COLO829 (cell line): ENCODE results near the gene RAG1.

ENCODE experiments used
- DNase-seq: peaks from one replicate; pipeline ENCODE4 v3.0.0; 2012; ENCODE audit warnings: low spot score

Gene RAG1

DNA sequence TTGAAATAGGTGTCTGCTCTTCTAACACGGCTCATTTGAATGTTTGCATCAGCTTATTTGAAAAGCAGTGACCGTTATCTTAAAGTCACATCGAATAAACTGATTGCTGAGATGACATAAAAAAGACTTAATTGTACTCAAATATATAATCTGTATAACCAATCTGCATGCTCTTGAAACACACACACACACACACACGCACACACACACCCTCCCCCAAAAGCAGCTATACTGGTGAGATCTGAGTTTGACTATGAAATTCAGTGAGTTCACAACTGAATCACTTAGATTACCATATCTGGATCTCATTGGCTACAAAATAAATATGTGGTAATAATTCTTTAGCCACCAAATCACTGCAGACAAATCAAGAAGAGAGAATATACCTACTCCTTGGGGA, 22.7 kb downstream of the RAG1 start:
- DNase-seq, result no peak

DNA sequence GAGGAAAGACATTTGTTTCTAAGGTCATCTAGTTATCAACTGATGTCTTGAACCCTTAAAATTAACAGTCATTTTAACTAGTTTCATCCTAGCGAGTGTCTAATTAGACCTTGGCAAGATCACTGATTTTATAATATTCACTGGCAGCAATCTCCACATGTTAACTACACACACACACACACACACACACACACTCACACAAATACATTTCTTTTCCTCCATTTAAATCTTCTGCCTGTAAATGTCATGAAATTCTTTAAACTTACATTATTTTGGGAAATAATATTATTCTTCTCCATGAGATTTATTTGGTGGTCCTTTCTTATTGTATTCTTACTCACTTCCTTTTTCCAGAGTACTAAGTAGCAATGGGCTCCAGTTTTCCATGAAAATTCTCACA, 23.6 kb downstream of the RAG1 start:
- DNase-seq, result no peak

DNA sequence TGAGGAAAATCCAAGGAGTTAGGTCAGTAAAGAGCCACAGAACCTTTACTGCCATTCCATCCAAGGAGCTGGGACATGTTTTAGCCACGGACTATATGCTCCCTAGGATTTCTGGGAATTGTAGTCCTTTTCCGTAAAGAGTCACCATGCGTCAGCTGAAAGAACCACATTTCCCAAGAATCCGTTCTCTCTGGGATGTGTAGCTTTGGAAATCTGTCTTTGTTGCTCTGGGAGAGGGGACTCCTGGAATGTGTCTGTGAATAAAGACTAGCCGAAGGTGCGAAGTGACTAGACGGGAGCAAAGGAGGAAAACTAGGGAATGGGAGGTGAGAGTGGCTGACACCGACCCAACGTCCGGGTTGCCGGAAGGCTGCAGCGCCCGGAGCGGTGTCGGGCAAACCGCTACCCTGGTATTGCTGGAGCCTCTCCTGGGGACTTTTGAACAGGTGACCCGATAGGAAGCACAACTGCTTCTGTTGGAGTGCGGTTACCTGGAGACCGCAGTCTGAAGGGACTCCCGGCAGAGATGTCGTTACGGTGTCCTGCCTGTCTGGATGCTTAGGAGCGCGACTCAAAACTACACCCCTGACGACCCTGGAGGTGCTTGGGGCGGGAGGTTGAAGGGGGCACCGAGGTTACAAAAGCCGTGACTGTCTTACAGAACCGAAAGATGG, 26.6 kb downstream of the RAG1 start, which contains the start of gene IFTAP:
TSS of gene IFTAP (plus strand) at position 187 of the 674 bp plus-strand sequence. CDS start 15,602 bp downstream, outside the sequence.
- peak; percentile 94 for DNase-seq

DNA sequence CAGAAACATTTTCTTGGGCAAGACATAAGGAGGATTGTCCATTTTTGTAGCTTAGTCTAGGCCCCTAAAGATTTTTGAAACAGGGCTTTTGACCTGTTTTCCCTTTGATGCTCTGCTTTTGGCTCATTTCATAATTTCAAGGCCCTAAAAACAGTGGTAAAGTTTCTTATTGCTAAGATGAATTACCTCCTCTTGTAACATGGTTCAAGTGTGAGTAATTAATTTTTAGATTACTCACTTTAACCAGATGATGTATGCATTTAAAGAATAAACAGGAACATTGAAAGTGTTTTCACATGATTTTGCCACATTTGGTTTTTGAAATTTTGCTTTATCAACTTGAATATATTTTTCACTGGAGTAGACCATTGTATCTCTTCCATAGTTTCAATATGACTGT, 29.1 kb downstream of the RAG1 start:
- DNase-seq, result no peak

DNA sequence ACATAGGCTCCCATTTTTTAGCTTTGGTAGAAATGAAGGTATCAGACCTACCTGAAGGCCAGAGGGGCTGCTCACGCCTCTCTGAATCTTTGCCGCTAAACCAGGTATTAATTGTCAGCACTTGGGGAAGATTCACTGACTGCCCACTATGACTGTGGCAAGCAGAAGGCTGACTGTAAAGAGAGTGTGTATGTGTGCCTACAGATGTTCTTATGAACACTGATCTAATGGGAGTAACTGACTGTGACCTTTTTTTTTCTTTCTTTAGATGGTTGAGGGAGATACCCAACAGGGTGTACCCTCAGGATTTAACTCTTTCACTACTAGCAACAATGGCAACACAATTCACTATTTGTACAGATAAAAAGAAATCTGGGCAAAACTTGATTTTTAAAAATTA, 30.2 kb downstream of the RAG1 start, which contains the start of gene RAG2:
TSS of gene RAG2 (minus strand) at position 186 of the 400 bp plus-strand sequence. CDS start 4,068 bp downstream, outside the sequence.
- no peak for DNase-seq

DNA sequence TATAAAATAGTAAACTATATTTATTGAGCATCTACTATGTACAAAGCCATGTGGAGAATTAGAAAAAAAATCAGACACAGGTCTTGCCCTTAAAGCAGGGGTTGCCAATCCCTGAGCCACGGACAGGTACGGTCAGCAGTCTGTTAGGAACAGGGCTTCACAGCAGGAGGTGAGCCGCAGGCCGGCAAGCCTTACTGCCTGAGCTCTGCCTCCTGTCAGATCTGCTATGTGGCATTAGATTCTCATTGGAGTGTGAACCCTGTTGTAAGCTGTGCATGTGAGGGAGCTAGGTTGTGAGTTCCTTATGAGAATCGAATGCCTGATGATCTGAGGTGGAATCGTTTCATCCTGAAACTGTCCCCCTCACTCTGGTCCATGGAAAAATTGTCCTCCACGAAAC, 32.4 kb downstream of the RAG1 start:
- no peak for DNase-seq

DNA sequence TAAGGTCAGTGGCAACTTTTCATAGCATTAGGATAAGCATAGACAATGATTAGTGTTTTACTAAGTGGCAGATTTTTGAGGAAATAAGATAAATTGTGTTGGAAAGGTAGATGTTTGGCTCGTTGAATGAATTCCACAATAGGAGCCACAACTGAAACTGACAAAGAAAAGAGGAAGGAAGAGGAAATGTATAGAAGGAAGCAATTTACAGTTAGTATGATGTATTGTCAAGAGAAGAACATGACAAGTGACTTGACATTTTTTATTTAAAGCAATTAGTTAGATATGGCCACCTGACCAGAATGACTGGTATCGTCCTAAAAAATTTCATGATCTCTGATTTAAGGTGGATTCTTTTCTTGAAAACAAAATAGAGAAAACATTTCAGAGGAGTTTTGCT, 33.3 kb downstream of the RAG1 start:
- no peak for DNase-seq

DNA sequence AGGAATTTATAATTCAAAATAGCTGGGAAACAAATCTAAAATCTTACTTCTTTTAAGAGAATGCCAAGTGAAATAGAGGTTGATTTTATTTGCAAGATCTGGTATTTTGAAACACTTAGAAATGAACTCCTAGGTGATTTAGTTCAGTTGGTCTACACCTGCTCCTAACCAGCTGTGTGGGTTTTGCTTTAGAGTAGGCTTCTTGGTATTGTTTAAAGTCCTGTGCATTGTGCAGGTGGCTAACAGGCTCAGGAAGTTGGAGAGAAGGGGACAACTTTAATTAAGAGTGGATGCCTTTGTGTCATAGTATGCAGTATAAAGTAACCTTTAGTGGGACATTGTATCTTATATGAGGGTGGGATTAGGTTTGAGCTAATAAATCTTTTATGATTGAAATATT, 34.3 kb downstream of the RAG1 start:
- no peak for DNase-seq

DNA sequence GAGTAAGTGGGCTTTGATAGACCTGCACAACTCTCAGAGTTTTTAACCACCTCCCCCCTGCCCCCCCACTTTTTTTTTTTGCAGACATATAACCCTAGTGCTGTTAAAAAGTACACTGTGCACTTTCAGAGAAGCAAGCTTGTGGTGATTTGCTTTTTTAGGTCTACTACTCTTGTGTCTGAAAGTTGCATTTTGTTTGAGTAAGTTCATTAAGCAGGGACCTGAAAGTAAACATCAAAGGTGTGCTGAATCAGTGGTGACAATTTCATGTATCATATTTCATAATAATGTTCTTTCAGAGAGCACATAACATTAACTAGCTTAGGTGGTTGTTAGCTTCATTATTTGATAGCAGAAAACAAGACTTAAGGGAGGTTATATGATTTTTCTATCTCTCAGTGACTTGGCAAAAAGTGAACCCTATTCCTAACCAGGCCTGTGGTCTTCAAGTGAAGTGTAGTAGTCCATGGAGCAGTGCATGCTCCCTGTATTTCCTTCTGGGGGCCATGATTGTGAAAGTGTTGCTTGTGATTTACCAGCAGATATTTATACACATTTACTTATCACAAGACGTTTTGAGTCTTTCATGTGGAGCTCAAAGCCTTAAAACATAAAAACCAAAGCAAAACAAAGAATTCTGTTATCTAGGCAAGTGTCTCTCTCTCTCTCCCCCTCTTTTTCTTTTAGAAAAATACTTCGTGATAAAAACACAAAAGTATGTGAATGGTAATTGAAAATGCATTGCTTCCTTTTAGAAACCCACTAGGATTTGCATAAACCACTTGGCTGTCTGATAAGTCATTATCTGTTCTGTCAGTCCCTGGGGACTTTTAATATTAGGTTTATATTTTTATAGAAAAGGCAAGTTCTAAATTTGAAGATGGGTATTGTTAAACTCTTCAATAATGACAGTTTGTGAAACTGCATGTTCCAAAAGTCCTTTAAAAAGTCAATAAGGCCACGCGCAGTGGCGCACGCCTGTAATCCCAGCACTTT, 37.7 kb downstream of the RAG1 start:
- no peak for DNase-seq

DNA sequence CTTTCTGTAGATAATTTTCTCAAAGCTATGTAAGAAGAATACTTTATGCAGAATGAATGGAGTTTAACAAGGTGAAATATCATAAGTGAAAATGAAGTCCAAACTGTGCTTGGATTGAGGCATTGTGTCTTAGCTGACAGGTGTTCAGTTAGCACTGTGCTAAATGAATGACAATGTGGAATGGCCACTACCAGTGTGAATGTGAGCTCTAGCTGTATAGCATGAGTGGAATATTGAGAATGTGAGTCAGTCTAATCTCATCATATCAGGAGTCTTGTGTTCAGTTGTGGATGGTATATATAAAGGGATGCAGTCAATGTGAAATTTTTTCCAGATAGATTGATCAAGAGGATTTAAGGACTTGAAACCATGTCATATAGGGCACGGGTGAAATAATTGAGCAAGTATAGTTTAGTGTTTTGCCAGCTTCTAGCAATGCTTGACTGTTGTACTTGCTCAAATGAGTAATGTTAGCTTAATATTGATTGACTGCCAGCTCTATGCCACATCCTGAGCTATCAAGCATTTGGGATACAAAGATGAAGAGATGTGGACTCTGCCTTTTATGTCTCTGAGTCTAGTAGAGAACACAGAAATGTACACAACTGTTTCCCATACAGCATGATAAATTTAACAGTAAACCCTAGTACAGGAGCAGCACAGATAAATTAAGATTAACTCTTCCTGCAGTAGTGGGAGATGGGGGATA, 40.8 kb downstream of the RAG1 start:
- DNase-seq, result no peak

DNA sequence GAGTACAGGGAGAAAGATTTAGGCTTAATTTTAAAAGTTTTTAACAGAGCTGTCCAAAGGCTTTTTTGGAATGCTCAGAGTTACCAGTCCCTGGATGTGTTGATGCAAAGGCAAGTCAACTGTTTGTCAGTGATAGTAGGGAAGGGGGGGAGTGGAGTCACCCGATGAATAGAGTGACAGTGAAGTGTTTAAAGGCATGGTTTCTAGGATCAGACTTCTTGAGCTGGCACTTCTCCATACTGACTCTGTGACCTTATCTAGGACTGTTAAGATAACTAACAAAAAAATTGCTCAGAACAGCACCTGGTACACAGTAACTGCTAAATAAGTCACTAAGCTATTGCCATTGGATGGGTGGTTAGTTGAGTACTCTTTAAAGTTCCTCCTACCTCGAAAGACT, 41.6 kb downstream of the RAG1 start:
- no peak for DNase-seq

DNA sequence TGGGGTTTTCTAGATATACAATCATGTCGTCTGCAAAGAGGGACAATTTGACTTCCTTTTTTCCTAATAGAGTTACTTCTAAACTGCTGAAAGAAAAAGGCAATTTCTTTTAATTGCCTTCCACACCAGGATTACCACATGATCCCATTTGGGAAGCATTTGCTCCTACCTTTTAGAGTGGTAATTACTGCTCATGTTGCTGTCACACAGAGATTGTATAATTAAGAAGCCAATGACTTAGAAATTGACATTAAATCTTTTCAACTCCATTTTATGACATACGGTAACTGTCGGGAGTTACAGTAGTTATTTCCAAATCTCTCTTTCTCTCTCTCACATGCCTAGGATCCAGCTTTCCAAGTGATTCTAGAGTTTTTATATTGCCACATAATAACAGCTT, 48.0 kb downstream of the RAG1 start:
- no peak for DNase-seq

DNA sequence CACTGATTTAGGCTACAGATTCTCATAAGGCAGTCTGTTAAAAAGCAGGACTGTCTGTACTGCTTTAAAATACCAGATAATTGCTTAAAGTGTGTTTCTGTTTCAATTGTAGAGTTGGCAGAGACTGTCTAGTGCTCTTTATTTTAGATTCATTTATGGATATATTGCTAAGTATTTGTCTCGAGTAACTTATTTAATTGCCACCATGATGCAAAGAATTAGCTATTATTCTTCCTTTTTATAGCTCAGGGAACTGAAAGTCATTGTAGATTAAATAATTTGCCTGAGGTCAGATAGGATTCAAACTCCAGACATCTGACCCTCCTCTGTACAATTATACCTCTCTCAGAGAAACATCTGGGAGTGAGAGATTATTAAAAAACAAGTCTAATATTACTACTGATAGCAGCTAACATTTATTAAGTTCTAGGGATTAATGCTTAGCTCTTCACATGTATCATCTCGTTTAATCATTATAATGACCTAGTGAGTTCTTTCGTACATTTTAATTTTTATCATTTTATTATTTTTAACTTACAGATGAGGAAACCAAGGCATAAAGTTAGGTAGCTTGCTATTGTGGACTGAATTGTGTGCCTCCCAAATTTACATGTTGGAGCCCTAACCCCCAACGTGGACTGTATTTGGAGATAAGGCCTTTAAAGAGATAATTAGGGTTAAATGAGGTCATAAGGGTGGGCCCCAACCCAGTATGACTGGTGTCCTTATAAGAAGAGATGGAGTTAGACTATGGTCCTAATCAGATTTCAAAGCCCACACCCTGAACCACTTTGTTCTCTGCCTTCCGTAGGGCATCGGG, 49.9 kb downstream of the RAG1 start:
- DNase-seq, result no peak

DNA sequence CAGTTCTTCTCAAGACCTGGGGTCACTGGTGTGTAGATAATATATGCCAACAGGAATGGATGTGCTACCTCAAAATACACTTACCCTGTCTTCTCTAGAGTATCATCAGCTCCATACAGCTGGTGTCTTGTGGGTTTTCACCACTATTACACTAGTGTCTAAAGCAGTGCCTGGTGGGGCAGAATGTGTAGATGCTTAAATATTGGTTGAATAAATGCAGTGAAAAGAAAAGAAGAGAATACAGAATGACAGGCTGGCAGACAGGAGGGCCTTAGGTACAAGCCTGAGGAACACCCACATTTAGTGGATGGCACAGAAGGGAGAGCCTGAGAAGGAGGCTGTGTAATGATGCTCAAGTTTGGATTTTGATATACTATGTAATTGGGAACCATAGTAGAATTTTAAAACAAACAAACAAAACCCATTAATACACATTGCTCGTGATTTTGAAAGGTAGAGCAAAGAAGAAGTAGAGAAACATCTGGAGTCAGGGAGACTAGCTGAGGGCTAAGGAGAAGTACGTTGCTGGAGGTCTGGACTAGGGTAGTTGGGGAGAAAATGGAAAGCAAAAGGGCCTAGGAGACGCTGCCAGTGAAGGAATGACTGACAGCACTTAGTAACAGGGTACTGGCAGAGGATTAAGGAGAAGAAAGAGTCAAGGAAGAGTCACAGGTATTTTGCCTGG, 50.7 kb downstream of the RAG1 start:
- no peak for DNase-seq

DNA sequence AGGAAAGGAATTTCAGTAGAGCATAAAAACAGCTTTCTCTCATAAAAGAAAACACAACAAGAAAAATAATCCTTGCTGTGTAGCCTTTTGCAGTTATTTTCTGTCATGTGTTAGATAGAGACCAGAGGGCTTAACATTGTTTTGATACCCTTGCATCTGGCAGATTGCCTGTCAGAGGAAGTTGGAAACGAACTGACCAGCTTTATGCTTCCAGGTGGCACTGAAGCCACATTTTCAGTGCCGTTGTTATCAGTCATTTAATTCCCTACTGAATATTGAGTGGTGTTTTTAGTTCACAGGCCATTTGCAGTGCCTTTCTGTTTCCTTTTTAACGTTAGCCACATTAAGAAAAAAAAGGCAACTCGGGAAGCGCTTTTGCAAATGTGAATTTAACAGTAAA, 51.7 kb downstream of the RAG1 start:
- DNase-seq, result no peak

DNA sequence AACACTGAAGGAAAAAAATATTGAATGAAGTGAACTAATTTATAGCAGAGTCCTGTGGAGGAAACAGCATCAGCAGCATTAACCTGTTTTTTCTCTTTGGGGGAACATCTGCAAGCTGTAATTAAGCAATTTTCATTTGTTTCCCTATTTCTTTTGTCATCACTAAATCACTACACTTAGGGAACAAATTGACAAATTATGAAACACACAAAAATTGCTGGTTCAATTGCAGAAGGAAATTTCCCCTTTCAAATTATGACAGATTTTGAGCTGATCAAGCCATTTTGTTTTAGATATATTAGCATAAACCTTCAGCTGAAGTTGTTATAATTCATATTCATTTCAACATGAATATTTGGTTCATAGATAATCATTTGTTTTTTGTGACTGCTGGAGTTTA, 52.4 kb downstream of the RAG1 start:
- no peak for DNase-seq

DNA sequence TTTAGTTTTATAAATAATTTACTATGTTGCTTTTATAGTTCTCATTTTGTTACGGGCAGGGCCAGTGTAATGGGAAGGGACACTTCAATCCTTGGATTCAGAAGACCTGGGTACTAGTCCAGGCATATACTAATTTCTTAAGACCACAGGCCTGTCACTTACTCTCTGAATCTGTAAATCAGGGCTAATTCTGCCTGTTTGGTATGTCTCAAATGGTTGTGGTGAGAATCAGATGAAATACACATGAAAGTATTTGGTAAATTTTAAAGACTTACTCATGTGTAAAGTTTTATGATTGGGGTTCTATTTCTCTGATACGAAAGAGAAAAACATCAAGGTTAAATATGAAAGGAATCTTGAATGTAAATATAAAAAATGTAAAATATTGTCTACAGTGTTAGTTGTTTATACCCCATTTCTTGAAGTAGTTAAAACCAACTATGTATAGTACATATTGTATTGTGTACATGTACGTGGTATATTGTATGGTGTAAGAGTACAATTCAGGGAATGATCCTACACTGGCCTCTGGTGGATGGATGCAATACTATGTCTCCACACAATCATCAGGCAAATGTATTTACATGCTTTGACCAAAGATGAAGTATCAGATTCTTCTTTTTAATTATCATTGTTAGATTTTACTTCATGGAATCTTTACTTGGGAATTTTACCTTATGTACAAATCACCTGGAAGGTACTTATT, 54.8 kb downstream of the RAG1 start:
- peak; percentile 35 for DNase-seq

DNA sequence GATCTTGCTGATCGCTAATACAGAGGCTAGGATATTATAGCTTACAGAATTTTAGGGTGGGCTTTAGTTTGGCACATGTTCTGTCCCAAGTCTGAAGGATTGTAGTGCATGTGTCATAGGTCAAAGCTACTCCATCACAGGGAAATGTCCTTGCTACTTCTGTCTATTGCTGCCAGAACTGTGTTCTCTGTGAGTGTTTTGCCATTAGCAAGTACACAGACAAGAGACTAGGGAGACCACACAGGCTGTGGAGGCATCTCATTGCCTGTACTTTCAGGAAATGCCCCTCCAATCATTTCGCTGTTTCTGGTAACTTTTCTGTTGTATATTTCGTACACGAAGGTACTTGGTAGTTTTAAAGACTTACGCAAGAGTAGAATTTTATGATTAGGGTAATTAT, 55.7 kb downstream of the RAG1 start:
- no peak for DNase-seq

DNA sequence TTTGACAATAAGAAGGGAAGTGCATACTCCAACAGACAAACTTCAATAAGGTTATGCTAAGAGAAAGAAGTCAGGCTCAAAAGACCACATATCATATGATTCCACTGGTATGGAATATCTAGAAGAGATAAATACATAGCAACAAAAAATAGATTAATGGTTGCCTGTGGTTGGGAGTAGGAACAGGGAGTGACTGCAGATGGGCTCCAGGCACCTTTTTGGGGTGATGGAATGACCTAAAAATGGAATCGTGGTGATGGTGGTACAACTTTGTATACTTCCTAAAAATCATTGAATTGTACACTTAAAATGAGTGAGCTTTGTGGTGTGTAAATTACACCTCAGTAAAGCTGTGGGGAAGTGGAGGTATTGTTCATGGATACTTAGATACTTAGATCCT, 59.2 kb downstream of the RAG1 start:
- no peak for DNase-seq

DNA sequence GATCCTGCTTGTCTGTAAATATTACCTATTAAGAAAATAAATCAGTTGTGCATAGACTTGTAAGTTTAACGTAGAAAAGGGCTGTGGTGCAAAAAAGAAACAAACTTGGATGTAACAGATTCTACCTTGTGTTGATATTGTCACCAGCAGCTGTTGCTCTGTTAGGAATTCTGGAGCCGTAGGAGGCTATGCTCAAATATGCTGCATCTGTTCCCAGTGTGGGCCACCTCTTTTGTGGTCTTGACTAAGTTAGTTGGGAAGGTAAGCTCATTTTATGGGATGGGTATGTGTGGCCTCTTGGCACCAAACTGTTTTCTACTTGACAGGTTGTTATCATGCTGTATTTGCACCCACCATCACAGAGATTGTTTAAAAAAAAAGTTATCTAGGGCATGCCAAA, 59.7 kb downstream of the RAG1 start:
- DNase-seq, result no peak
